PC-3 (cell line): ENCODE data around the gene AHNAK. TPM values are rescaled to one million over a fixed set of nuclear protein-coding genes. Genes with fewer than 3 reads are reported as not detected.
A peak's percentile ranks its signal among the peaks of the same experiment; 100 is the strongest.

Experiments used
- ATAC-seq: fragments of 200-7000 bp; cut with Tn5 transposase; 2 replicates; pipeline ENCODE4 v1.9.1; 2020; ENCODE audit warnings: mild to moderate bottlenecking, moderate library complexity
- BruUV-seq: library from RNA; stranded (reverse); fragments of 400-500 nt; replicated peaks from 2 replicates; lab custom pipeline; 2021; lab: Mats Ljungman, UMichigan
- CTCF ChIA-PET: fragments of 300-600 bp; sonication (Branson Sonifier 250); formaldehyde crosslinking; loops from one replicate; lab custom pipeline; 2022; ENCODE audit warnings: antibody characterized with exemption; lab: Charles Lee
- POLR2A ChIA-PET: fragments of 300-600 bp; sonication (Branson Sonifier 250); formaldehyde crosslinking; loops from one replicate; lab custom pipeline; 2022; ENCODE audit warnings: antibody characterized with exemption; ENCODE audit not compliant: unreplicated experiment; lab: Charles Lee
- DNase-seq: peaks from one replicate; pipeline ENCODE4 v3.0.0-alpha.2; 2015
- H2AFZ ChIP-seq: fragments of 300-600 bp; sonication (generic); 2 replicates; pipeline ENCODE4 v1.6.0; 2016; ENCODE audit warnings: antibody characterized with exemption, low read length
- H3F3A ChIP-seq: fragments of 300-600 bp; sonication (generic); one replicate; pipeline ENCODE4 v1.6.0; 2017; ENCODE audit warnings: antibody characterized with exemption, low read length, control low read depth, mild to moderate bottlenecking; ENCODE audit not compliant: unreplicated experiment
- H3K27ac ChIP-seq: fragments of 300-600 bp; sonication (generic); 2 replicates; pipeline ENCODE4 v1.5.1; 2016; ENCODE audit warnings: mild to moderate bottlenecking, low read length
- H3K27me3 ChIP-seq: fragments of 300-600 bp; sonication (generic); 2 replicates; pipeline ENCODE4 v1.6.1; 2016; ENCODE audit warnings: low read length, mixed read lengths
- H3K36me3 ChIP-seq: fragments of 300-600 bp; sonication (generic); 2 replicates; pipeline ENCODE4 v1.6.1; 2016; ENCODE audit warnings: low read depth, mixed run types, low read length, mixed read lengths
- H3K4me1 ChIP-seq: fragments of 300-600 bp; sonication (generic); 2 replicates; pipeline ENCODE4 v1.5.1; 2016; ENCODE audit warnings: low read length; ENCODE audit not compliant: insufficient read depth
- H3K4me2 ChIP-seq: fragments of 300-600 bp; sonication (generic); 2 replicates; pipeline ENCODE4 v1.6.0; 2016; ENCODE audit warnings: low read length
- H3K4me3 ChIP-seq: fragments of 300-600 bp; sonication (generic); 2 replicates; pipeline ENCODE4 v1.5.1; 2016; ENCODE audit warnings: mild to moderate bottlenecking, low read length, mixed read lengths
- H3K79me2 ChIP-seq: fragments of 300-600 bp; sonication (generic); 2 replicates; pipeline ENCODE4 v1.6.1; 2017; ENCODE audit warnings: low read length, mixed read lengths
- H3K9ac ChIP-seq: fragments of 300-600 bp; sonication (generic); 2 replicates; pipeline ENCODE4 v1.6.0; 2016; ENCODE audit warnings: mild to moderate bottlenecking, low read length
- H3K9me2 ChIP-seq: fragments of 300-600 bp; sonication (generic); replicated peaks from 2 replicates; pipeline ENCODE4 v1.6.1; 2016; ENCODE audit warnings: mixed run types, low read length, mixed read lengths
- H3K9me3 ChIP-seq: fragments of 300-600 bp; sonication (generic); 2 replicates; pipeline ENCODE4 v1.6.1; 2016; ENCODE audit warnings: low read length, mixed read lengths
- H4K20me1 ChIP-seq: fragments of 300-600 bp; sonication (generic); 2 replicates; pipeline ENCODE4 v1.6.1; 2016; ENCODE audit warnings: low read length, mixed read lengths
- CTCF ChIP-seq: fragments of 300-600 bp; sonication (generic); conservative IDR thresholded peaks from 2 replicates; pipeline ENCODE4 v1.5.1; 2017; ENCODE audit warnings: antibody characterized with exemption, low read depth, mild to moderate bottlenecking, low read length
- EZH2 ChIP-seq: fragments of 300-600 bp; sonication (generic); IDR thresholded peaks from one replicate; pipeline ENCODE4 v1.6.1; 2017; ENCODE audit warnings: antibody characterized with exemption, mild to moderate bottlenecking, low read length; ENCODE audit not compliant: unreplicated experiment
- EZH2phosphoT487 ChIP-seq: fragments of 300-600 bp; sonication (generic); IDR thresholded peaks from 2 replicates; pipeline ENCODE4 v1.6.1; 2018; ENCODE audit warnings: mild to moderate bottlenecking, antibody characterized with exemption, low read length, borderline replicate concordance
- intact Hi-C: fragments of 100-400 bp; cut with micrococcal nuclease; formaldehyde crosslinking; loops from 2 replicates; pipeline ENCODE4 v1.9.0; 2023
- total RNA-seq: library from RNA; depleted of rRNA; stranded (reverse); fragments of >200 nt; gene quantifications from 2 replicates; pipeline ENCODE4 v1.2.3, GENCODE V29; 2014

The AHNAK gene
- total RNA-seq, 1 experiment from 2014 or later, result 287 TPM

- Histone ChIP-seq H2AFZ (peak overlapping the region; percentile 92), H3F3A (no peaks in the 10 kb centered on the region), H3K27ac (peak overlapping the region; percentile 39), H3K27me3 (no peaks in the 10 kb centered on the region), H4K20me1 (no peaks in the 10 kb centered on the region), H3K36me3 (no peaks in the 10 kb centered on the region), H3K4me2 (peak overlapping the region; percentile 56), H3K9me3 (no peaks in the 10 kb centered on the region), H3K79me2 (no peaks in the 10 kb centered on the region), H3K9me2 (no peaks in the 10 kb centered on the region), H3K4me1 (peaks cover 18% of the 10 kb centered on the region), H3K9ac (peak overlapping the region; percentile 32), H3K4me3 (peak overlapping the region; percentile 13; the same call in 1 of the 2 replicates)
- intact Hi-C loops, result no loop called here
- TF ChIP-seq CTCF, result 0 out of 2 replicates have a peak, but pooled peaks have one; percentile 10
- no peak for TF ChIP-seq EZH2phosphoT487
- ATAC-seq (peak; percentile 60), DNase-seq (peak; percentile 56)
- POLR2A ChIA-PET, result no interaction called here
- CTCF ChIA-PET, result interaction anchor here (0.6 kb wide), 2 partner anchors 45 to 818 kb away, joined by 5 to 7 read pairs; no protein-coding TSS in a partner anchor
- no TSS peak for BruUV-seq
Observed at GRCh38 chr11:62439785-62440602, 106.6 kb downstream of the AHNAK start.

- Histone ChIP-seq H3K9me3 (no peaks in the 10 kb centered on the region), H3K27ac (no peak overlapping the region), H3K9me2 (no peaks in the 10 kb centered on the region), H3K4me3 (no peak overlapping the region), H3K27me3 (no peaks in the 10 kb centered on the region), H3K79me2 (no peaks in the 10 kb centered on the region), H3K4me1 (peaks cover 11% of the 10 kb centered on the region), H3K9ac (no peak overlapping the region), H3K4me2 (no peak overlapping the region), H3F3A (no peaks in the 10 kb centered on the region), H3K36me3 (no peaks in the 10 kb centered on the region), H2AFZ (no peak overlapping the region), H4K20me1 (no peaks in the 10 kb centered on the region)
- ATAC-seq (no peak), DNase-seq (no peak)
- BruUV-seq, result no TSS peak
- no peak for TF ChIP-seq EZH2phosphoT487
- TF ChIP-seq EZH2, result no peak
- no peak for TF ChIP-seq CTCF
- POLR2A ChIA-PET, result interaction anchor here (0.7 kb wide), 1 partner anchor 114 kb away, joined by 4 read pairs; no protein-coding TSS in a partner anchor
- intact Hi-C loops, result no loop called here
- CTCF ChIA-PET, result interaction anchor here (0.7 kb wide), 1 partner anchor 10 kb away, joined by 19 read pairs; no protein-coding TSS in a partner anchor
Observed at GRCh38 chr11:62438641-62439040, 108.0 kb downstream of the AHNAK start.

GRCh38 chr11:62437616-62438015 is 109.0 kb downstream of the AHNAK start:
- Histone ChIP-seq H3K27me3 (no peaks in the 10 kb centered on the region), H3K4me1 (peaks cover 11% of the 10 kb centered on the region), H3K27ac (no peak overlapping the region), H3K9ac (no peak overlapping the region), H3K79me2 (no peaks in the 10 kb centered on the region), H3K4me3 (no peak overlapping the region), H3K4me2 (no peak overlapping the region), H3K9me2 (no peaks in the 10 kb centered on the region), H2AFZ (no peak overlapping the region), H3F3A (no peaks in the 10 kb centered on the region), H3K9me3 (no peaks in the 10 kb centered on the region), H3K36me3 (no peaks in the 10 kb centered on the region), H4K20me1 (no peaks in the 10 kb centered on the region)
- DNase-seq, result no peak
- ChIA-PET POLR2A (interaction anchor here (0.7 kb wide), 1 partner anchor 115 kb away, joined by 4 read pairs; no protein-coding TSS in a partner anchor), CTCF (no interaction called here)
- TF ChIP-seq EZH2phosphoT487, result no peak
- BruUV-seq, result no TSS peak
- intact Hi-C loops, result no loop called here
- no peak for ATAC-seq
